Measurements from ENCODE around the gene STAC.

- TF ChIP-seq CTCF (IDR thresholded peaks at IDR 0.05; ENCODE audit: insufficient read depth, low read depth, low read length), result no peak
- TF ChIP-seq EZH2 (IDR thresholded peaks at IDR 0.05; ENCODE audit: insufficient read depth, low read length), result no peak
These were observed 7.8 kb upstream of the STAC start for GRCh38 chr3:36372534-36372935.
